Prostate gland (tissue), 2 donors: Measurements from ENCODE around the gene VAMP2.

Source experiments
- POLR2A ChIP-seq: fragments of 450-650 bp; IDR thresholded peaks from one replicate; pipeline ENCODE4 v1.6.1; 2016; ENCODE audit warnings: antibody characterized with exemption, mild to moderate bottlenecking
- TF ChIP-seq, protein P1 (sequence below), 4 experiments: fragments of 200-600 bp in 2 of 4; fragments of 450-650 bp in 2 of 4; sonication (generic) in 2 of 4; IDR thresholded peaks; 1 replicate in 3 of 4; 2 replicates in 1 of 4; pipeline ENCODE4 v1.5.1; 2016 to 2019; ENCODE audit warnings: antibody characterized with exemption in 4 of 4, mild to moderate bottlenecking in 2 of 4, moderate library complexity in 2 of 4

DNA sequence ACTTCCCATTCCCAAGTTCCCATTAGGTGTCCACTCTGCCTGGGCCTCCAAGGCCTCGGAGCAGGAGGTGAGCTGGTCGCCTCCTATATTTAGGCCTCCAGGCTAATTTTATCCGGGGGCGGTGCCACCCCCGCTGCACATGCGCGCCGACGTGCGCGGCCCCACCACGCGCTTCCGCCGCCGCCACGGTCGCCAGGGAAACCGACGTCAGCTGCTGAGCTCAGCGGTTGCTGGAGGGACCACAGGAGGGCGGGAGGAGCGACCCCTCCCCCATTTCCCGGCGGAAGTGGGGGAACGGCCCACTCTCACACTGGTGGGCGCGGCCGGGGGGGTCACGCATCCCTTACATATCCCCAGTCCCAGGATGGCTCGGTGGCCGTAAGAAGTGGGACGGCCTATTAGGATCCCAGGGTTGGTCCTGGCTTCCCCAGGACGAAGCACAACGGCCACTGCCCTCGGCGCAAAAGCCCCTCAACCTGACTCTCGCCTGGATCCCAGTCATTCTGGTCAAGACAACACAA is 11.6 kb downstream of the VAMP2 start:
- TF ChIP-seq, protein P1, sequence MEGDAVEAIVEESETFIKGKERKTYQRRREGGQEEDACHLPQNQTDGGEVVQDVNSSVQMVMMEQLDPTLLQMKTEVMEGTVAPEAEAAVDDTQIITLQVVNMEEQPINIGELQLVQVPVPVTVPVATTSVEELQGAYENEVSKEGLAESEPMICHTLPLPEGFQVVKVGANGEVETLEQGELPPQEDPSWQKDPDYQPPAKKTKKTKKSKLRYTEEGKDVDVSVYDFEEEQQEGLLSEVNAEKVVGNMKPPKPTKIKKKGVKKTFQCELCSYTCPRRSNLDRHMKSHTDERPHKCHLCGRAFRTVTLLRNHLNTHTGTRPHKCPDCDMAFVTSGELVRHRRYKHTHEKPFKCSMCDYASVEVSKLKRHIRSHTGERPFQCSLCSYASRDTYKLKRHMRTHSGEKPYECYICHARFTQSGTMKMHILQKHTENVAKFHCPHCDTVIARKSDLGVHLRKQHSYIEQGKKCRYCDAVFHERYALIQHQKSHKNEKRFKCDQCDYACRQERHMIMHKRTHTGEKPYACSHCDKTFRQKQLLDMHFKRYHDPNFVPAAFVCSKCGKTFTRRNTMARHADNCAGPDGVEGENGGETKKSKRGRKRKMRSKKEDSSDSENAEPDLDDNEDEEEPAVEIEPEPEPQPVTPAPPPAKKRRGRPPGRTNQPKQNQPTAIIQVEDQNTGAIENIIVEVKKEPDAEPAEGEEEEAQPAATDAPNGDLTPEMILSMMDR (IDR thresholded peaks at IDR 0.05) = peak in 1 of 4 experiments; percentile 33
- TF ChIP-seq POLR2A = peak; percentile 55
